Activated CD8-positive, alpha-beta T cell treated with anti-CD3 and anti-CD28 coated beads, Interleukin-2, amount 10 ng/mL, durations not matched to agents 7 days and 5 days (primary cell): ENCODE measurements around the gene RANGRF. TPM values are rescaled to one million over a fixed set of nuclear protein-coding genes. Genes with fewer than 3 reads are reported as not detected.

ENCODE experiments used
- ATAC-seq: fragments of 150-1000 bp; cut with Tn5 transposase; one replicate; pipeline ENCODE4 v1.10.0; 2021; ENCODE audit warnings: moderate library complexity
- CTCF ChIA-PET: fragments of 350-600 bp; sonication (Branson Sonifier 250); formaldehyde crosslinking; loops from one replicate; lab custom pipeline; 2021; ENCODE audit warnings: antibody characterized with exemption; lab: Charles Lee
- POLR2A ChIA-PET: fragments of 350-600 bp; sonication (Branson Sonifier 250); formaldehyde crosslinking; loops from one replicate; lab custom pipeline; 2021; ENCODE audit warnings: antibody characterized with exemption; lab: Charles Lee
- DNase-seq: peaks from one replicate; pipeline ENCODE4 v3.0.0-alpha.2; 2020
- H3K27ac Mint-ChIP-seq: one replicate; pipeline ENCODE4 v1.8.0; 2021; ENCODE audit warnings: mild to moderate bottlenecking, mixed read lengths
- H3K27me3 Mint-ChIP-seq: one replicate; pipeline ENCODE4 v1.8.0; 2021; ENCODE audit warnings: low read depth, mixed read lengths
- H3K36me3 Mint-ChIP-seq: one replicate; pipeline ENCODE4 v1.8.0; 2021; ENCODE audit warnings: low read depth, mixed read lengths
- H3K4me1 Mint-ChIP-seq: one replicate; pipeline ENCODE4 v1.8.0; 2021; ENCODE audit warnings: low read depth, mixed read lengths
- H3K4me3 Mint-ChIP-seq: one replicate; pipeline ENCODE4 v1.8.0; 2021; ENCODE audit warnings: mild to moderate bottlenecking, mixed read lengths
- H3K9me3 Mint-ChIP-seq: one replicate; pipeline ENCODE4 v1.8.0; 2022; ENCODE audit warnings: mixed read lengths; ENCODE audit not compliant: insufficient read depth
- total RNA-seq, 2 experiments: library from RNA; stranded (reverse); gene quantifications; one replicate each; pipeline ENCODE4 v1.2.3, GENCODE V29; 2021

Gene RANGRF
- total RNA-seq, 2 experiments from 2014 or later: 49.8 to 55.6 TPM

DNA sequence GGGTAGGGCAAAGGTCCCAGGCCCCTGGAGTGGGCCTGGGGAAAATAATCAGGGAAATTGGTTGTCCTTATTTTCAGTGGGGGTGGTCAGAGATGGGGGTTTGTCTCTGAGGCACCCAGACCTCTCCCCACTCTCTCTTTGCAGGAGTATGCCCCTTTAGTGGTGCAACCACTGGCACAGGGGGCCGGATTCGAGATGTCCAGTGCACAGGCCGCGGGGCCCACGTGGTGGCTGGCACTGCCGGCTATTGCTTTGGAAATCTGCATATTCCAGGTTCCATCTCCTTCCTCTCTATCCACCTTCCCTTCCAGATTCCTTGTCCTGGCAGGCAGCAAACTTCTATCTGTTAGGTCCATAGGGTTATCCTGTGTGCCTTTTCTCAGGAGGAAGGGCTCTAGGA lies 31.8 kb upstream of the RANGRF start:
- POLR2A ChIA-PET: interaction anchor here (1.3 kb wide), 1 partner anchor 10 kb away, joined by 3 read pairs; no protein-coding TSS in a partner anchor
- no peak overlapping the region for H3K27ac Mint-ChIP-seq
- DNase-seq (no peak), ATAC-seq (no peak)
- H3K27me3 Mint-ChIP-seq: no peaks in the 10 kb centered on the region
- CTCF ChIA-PET: interaction anchor here (0.7 kb wide), 1 partner anchor 551 kb away, joined by 3 read pairs; no protein-coding TSS in a partner anchor
- H3K4me1 Mint-ChIP-seq: no peaks in the 10 kb centered on the region
- no peaks in the 10 kb centered on the region for H3K9me3 Mint-ChIP-seq
- peaks cover 40% of the 10 kb centered on the region for H3K36me3 Mint-ChIP-seq
- H3K4me3 Mint-ChIP-seq: no peak overlapping the region

- POLR2A ChIA-PET: interaction anchor here (1.3 kb wide), 1 partner anchor 11 kb away, joined by 3 read pairs; no protein-coding TSS in a partner anchor
- ATAC-seq (no peak), DNase-seq (no peak)
- H3K27me3 Mint-ChIP-seq: no peaks in the 10 kb centered on the region
- no peak overlapping the region for H3K4me3 Mint-ChIP-seq
- H3K4me1 Mint-ChIP-seq: no peaks in the 10 kb centered on the region
- H3K27ac Mint-ChIP-seq: no peak overlapping the region
- CTCF ChIA-PET: interaction anchor here (1.0 kb wide), 1 partner anchor 9 kb away, joined by 4 read pairs; the partner anchor contains the start of gene PFAS
- peaks cover 45% of the 10 kb centered on the region for H3K36me3 Mint-ChIP-seq
- no peaks in the 10 kb centered on the region for H3K9me3 Mint-ChIP-seq
These were observed 30.7 kb upstream of the RANGRF start for GRCh38 chr17:8257801-8258200.

GRCh38 chr17:8264320-8264719 lies 24.1 kb upstream of the RANGRF start:
- no peak for DNase-seq
- Mint-ChIP-seq H3K27ac (no peak overlapping the region), H3K27me3 (no peaks in the 10 kb centered on the region), H3K36me3 (peaks cover 38% of the 10 kb centered on the region), H3K9me3 (no peaks in the 10 kb centered on the region), H3K4me1 (no peaks in the 10 kb centered on the region), H3K4me3 (no peak overlapping the region)
- ChIA-PET CTCF (no interaction called here), POLR2A (interaction anchor here (2.0 kb wide), 1 partner anchor 91 kb away, joined by 4 read pairs; no protein-coding TSS in a partner anchor)
- ATAC-seq: no peak

- ATAC-seq (no peak), DNase-seq (no peak)
- Mint-ChIP-seq H3K9me3 (no peaks in the 10 kb centered on the region), H3K4me1 (no peaks in the 10 kb centered on the region), H3K4me3 (no peak overlapping the region), H3K27me3 (no peaks in the 10 kb centered on the region), H3K27ac (no peak overlapping the region), H3K36me3 (peaks cover 38% of the 10 kb centered on the region)
- POLR2A ChIA-PET: interaction anchor here (2.0 kb wide), 1 partner anchor 92 kb away, joined by 4 read pairs; no protein-coding TSS in a partner anchor
- CTCF ChIA-PET: no interaction called here
These were observed 23.5 kb upstream of the RANGRF start for GRCh38 chr17:8264836-8265542.

- H3K27ac Mint-ChIP-seq: no peak overlapping the region
- DNase-seq: no peak
- no peaks in the 10 kb centered on the region for H3K4me1 Mint-ChIP-seq
- no peak overlapping the region for H3K4me3 Mint-ChIP-seq
- peaks cover 40% of the 10 kb centered on the region for H3K36me3 Mint-ChIP-seq
- H3K9me3 Mint-ChIP-seq: no peaks in the 10 kb centered on the region
- ATAC-seq: no peak
- no peaks in the 10 kb centered on the region for H3K27me3 Mint-ChIP-seq
- ChIA-PET POLR2A (no interaction called here), CTCF (no interaction called here)
These were observed 21.6 kb upstream of the RANGRF start for GRCh38 chr17:8266648-8267479.

GRCh38 chr17:8267480-8268147 lies 20.9 kb upstream of the RANGRF start:
- POLR2A ChIA-PET: no interaction called here
- ATAC-seq: no peak
- CTCF ChIA-PET: no interaction called here

DNA sequence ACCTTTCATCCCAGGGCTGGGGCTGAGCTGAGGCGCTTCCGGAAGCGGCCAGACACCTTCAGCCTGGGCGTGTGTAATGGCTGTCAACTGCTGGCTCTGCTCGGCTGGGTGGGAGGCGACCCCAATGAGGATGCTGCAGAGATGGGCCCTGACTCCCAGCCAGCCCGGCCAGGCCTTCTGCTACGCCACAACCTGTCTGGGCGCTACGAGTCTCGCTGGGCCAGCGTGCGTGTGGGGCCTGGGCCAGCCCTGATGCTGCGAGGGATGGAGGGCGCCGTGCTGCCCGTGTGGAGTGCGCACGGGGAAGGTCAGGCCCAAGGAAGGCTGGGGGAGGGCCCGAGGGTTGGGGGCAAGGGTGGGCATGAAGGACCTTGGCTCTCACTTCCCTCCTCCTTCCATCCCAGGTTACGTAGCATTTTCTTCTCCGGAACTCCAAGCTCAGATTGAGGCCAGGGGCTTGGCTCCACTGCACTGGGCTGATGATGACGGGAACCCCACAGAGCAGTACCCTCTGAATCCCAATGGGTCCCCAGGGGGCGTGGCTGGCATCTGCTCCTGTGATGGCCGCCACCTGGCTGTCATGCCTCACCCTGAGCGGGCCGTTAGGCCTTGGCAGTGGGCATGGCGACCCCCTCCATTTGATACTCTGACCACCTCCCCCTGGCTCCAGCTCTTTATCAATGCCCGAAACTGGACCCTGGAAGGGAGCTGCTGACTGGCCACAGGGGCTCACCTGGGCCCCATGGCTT lies 19.7 kb upstream of the RANGRF start:
- Mint-ChIP-seq H3K9me3 (no peaks in the 10 kb centered on the region), H3K27ac (no peak overlapping the region), H3K4me1 (no peaks in the 10 kb centered on the region), H3K27me3 (no peaks in the 10 kb centered on the region), H3K4me3 (no peak overlapping the region), H3K36me3 (peaks cover 29% of the 10 kb centered on the region)
- DNase-seq (no peak), ATAC-seq (peak; percentile 36)
- CTCF ChIA-PET: no interaction called here
- POLR2A ChIA-PET: no interaction called here

More at GRCh38 chr17:8267480-8268147, 20.9 kb upstream of the RANGRF start:
- H3K36me3 Mint-ChIP-seq: peaks cover 37% of the 10 kb centered on the region
- H3K27ac Mint-ChIP-seq: no peak overlapping the region
- H3K4me1 Mint-ChIP-seq: no peaks in the 10 kb centered on the region
- H3K9me3 Mint-ChIP-seq: no peaks in the 10 kb centered on the region
- H3K4me3 Mint-ChIP-seq: no peak overlapping the region
- H3K27me3 Mint-ChIP-seq: no peaks in the 10 kb centered on the region
- no peak for DNase-seq

GRCh38 chr17:8272421-8272820 lies 16.0 kb upstream of the RANGRF start:
- H3K4me1 Mint-ChIP-seq: no peaks in the 10 kb centered on the region
- POLR2A ChIA-PET: no interaction called here

GRCh38 chr17:8273884-8274444 lies 14.5 kb upstream of the RANGRF start:
- POLR2A ChIA-PET: no interaction called here
- CTCF ChIA-PET: interaction anchor here (1.6 kb wide), 1 partner anchor 27 kb away, joined by 4 read pairs; no protein-coding TSS in a partner anchor
- H3K36me3 Mint-ChIP-seq: peaks cover 12% of the 10 kb centered on the region
- no peak overlapping the region for H3K4me3 Mint-ChIP-seq
- no peaks in the 10 kb centered on the region for H3K27me3 Mint-ChIP-seq
- DNase-seq (no peak), ATAC-seq (no peak)
- no peak overlapping the region for H3K27ac Mint-ChIP-seq
- no peaks in the 10 kb centered on the region for H3K9me3 Mint-ChIP-seq
- no peaks in the 10 kb centered on the region for H3K4me1 Mint-ChIP-seq

More at GRCh38 chr17:8272421-8272820, 16.0 kb upstream of the RANGRF start:
- no peak overlapping the region for H3K27ac Mint-ChIP-seq
- H3K4me3 Mint-ChIP-seq: no peak overlapping the region
- CTCF ChIA-PET: interaction anchor here (0.7 to 1.6 kb wide), 2 partner anchors 27 to 29 kb away, joined by 3 to 4 read pairs; no protein-coding TSS in a partner anchor
- H3K9me3 Mint-ChIP-seq: no peaks in the 10 kb centered on the region
- H3K36me3 Mint-ChIP-seq: peaks cover 17% of the 10 kb centered on the region
- DNase-seq (no peak), ATAC-seq (no peak)
- H3K27me3 Mint-ChIP-seq: no peaks in the 10 kb centered on the region

DNA sequence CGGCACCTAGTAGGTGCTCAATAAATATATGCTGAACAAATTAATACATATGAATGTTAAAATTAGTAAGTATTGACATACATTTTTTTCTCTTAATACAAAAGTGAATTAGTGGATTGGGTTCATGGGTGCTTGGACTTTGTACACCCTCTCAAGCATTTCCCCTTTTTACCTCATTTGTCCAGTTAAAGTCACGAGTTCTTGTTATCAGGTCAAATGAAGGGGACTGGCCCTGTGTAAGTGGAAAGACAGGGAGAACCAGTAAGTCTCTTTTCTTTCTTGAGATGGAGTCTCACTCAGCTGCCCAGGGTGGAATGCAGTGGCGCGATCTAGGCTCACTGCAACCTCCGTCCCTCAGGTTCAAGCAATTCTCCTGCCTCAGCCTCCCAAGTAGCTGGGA lies 13.7 kb upstream of the RANGRF start:
- Mint-ChIP-seq H3K4me3 (no peak overlapping the region), H3K4me1 (no peaks in the 10 kb centered on the region), H3K27me3 (no peaks in the 10 kb centered on the region), H3K36me3 (peaks cover 12% of the 10 kb centered on the region), H3K27ac (no peak overlapping the region), H3K9me3 (no peaks in the 10 kb centered on the region)
- DNase-seq (no peak), ATAC-seq (no peak)
- POLR2A ChIA-PET: no interaction called here
- CTCF ChIA-PET: no interaction called here
